ENCODE results near the gene FNIP1. TPM values are rescaled to one million over a fixed set of nuclear protein-coding genes. Genes with fewer than 3 reads are reported as not detected.

Gene FNIP1
- total RNA-seq, 1 experiment from 2014 or later: 16.4 TPM

DNA sequence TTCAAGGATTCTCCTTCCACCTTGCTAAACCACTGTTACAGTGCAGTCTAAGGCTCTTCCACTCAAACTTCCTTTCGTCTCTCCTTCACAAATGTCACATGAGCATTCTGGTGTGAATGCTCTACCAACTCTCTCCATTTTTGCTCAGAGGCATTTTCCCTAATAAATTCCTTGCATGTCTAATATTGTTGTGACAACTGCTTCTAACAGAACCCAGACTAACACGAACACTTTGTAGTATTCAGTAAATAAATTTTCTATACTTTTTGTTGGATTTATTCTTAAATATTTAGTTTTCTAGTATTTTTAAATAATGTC lies 185.8 kb downstream of the FNIP1 start (continued):
- no peak for TF ChIP-seq RAD21 (IDR thresholded peaks at IDR 0.05; ENCODE audit: low read depth)
- no peak for TF ChIP-seq EZH2phosphoT487 (IDR thresholded peaks at IDR 0.05; ENCODE audit: borderline replicate concordance)

DNA sequence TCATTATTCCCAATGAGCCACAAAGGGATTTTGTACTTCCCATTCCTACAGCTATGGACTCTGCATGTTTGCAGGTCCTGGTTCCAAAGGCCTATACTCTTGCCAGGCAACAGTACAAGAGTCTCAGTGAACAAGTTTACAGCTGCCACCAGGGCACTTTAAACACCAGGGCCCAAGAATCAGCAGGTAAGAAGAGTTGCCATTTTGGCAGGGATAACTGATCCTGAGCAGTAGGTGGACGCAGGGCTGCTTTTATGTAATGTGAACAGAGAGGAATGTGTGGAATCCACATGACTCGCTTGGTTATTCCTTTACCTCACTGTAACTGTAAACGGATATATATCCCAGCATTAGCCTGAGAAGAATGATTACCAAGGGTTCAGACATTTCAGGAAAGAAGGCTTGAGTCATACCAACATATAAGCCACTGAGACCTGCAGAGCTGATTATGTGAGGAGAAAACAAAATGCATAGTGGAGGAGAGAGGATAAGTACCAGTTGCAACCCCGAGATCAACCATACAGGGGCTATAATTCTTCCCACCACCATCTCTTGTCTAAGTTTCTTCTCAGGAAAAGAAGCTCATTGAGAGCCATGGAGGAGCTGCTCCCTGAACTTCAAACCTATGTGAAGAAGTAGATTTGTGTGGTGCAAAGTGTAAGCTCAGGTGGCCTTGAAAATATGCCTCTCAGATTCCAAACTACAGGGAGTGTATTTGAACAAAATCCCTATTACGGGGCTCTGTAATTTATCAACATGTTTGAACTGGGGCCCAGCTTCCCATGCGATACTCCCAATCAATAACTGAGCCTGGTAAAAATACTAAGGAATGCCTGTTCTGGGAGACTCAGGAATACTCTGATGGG lies 186.4 kb downstream of the FNIP1 start:
- Histone ChIP-seq H3K79me2 (ENCODE audit: insufficient read depth, low read length) (peaks cover 98% of the 10 kb centered on the region), H2AFZ (ENCODE audit: low read depth, low read length, poor library complexity, severe bottlenecking) (no peak overlapping the region), H3K9ac (ENCODE audit: low read length) (no peak overlapping the region; the same call in 1 of the 2 replicates), H3K4me2 (ENCODE audit: low read length) (peak overlapping the region; percentile 34), H3K36me3 (ENCODE audit: control insufficient read depth in 1 of 2, insufficient read depth in 2 of 2, low read length in 2 of 2) (no peaks in the 10 kb centered on the region), H3K9me3 (ENCODE audit: control insufficient read depth in 1 of 2, insufficient read depth in 1 of 2, low read depth in 1 of 2, low read length in 2 of 2) (no peaks in the 10 kb centered on the region), H3K9me2 (ENCODE audit: insufficient read depth) (no peaks in the 10 kb centered on the region), H3K27ac (ENCODE audit: low read depth, low read length) (no peak overlapping the region), H3K4me3 (replicated peaks in 1 of 2; ENCODE audit: low read depth in 1 of 2, low read length in 2 of 2) (no peak overlapping the region), H3K27me3 (ENCODE audit: insufficient read depth, low read length) (no peaks in the 10 kb centered on the region), H4K20me1 (ENCODE audit: insufficient read depth) (no peaks in the 10 kb centered on the region), H3K4me1 (ENCODE audit: control insufficient read depth in 1 of 2, insufficient read depth in 2 of 2, low read length in 2 of 2) (peaks cover 6 to 24% of the 10 kb centered on the region in 2 experiments; a peak in 3 of 4 replicates)
- POLR2A ChIA-PET: no interaction called here
- no TSS peak for BruUV-seq (replicated peaks)
- intact Hi-C loops (cut with micrococcal nuclease): no loop called here
- CTCF ChIA-PET: interaction anchor here (1.2 kb wide), 1 partner anchor 21 kb away, joined by 3 read pairs; no protein-coding TSS in a partner anchor
- RAD21 ChIA-PET (ENCODE audit: low non-redundant PET in 1 of 2, low total read pairs in 2 of 2, uncharacterized antibody in 2 of 2, unreplicated experiment in 2 of 2): no interaction called here
- ATAC-seq (peak; percentile 86), DNase-seq (ENCODE audit: low read depth, low spot score) (peak; percentile 26)
- TF ChIP-seq, protein P1, sequence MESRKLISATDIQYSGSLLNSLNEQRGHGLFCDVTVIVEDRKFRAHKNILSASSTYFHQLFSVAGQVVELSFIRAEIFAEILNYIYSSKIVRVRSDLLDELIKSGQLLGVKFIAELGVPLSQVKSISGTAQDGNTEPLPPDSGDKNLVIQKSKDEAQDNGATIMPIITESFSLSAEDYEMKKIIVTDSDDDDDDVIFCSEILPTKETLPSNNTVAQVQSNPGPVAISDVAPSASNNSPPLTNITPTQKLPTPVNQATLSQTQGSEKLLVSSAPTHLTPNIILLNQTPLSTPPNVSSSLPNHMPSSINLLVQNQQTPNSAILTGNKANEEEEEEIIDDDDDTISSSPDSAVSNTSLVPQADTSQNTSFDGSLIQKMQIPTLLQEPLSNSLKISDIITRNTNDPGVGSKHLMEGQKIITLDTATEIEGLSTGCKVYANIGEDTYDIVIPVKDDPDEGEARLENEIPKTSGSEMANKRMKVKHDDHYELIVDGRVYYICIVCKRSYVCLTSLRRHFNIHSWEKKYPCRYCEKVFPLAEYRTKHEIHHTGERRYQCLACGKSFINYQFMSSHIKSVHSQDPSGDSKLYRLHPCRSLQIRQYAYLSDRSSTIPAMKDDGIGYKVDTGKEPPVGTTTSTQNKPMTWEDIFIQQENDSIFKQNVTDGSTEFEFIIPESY (IDR thresholded peaks at IDR 0.05; ENCODE audit: extremely low read depth, insufficient replicate concordance, low read length): no peak
- TF ChIP-seq, protein P2, sequence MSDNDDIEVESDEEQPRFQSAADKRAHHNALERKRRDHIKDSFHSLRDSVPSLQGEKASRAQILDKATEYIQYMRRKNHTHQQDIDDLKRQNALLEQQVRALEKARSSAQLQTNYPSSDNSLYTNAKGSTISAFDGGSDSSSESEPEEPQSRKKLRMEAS (IDR thresholded peaks at IDR 0.05): no peak
- TF ChIP-seq SIN3A (IDR thresholded peaks at IDR 0.05; ENCODE audit: low read depth): no peak
- no peak for TF ChIP-seq ELF1 (IDR thresholded peaks at IDR 0.05; ENCODE audit: borderline replicate concordance, low read depth)
- TF ChIP-seq, protein P3, sequence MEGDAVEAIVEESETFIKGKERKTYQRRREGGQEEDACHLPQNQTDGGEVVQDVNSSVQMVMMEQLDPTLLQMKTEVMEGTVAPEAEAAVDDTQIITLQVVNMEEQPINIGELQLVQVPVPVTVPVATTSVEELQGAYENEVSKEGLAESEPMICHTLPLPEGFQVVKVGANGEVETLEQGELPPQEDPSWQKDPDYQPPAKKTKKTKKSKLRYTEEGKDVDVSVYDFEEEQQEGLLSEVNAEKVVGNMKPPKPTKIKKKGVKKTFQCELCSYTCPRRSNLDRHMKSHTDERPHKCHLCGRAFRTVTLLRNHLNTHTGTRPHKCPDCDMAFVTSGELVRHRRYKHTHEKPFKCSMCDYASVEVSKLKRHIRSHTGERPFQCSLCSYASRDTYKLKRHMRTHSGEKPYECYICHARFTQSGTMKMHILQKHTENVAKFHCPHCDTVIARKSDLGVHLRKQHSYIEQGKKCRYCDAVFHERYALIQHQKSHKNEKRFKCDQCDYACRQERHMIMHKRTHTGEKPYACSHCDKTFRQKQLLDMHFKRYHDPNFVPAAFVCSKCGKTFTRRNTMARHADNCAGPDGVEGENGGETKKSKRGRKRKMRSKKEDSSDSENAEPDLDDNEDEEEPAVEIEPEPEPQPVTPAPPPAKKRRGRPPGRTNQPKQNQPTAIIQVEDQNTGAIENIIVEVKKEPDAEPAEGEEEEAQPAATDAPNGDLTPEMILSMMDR (IDR thresholded peaks at IDR 0.05 in 2 of 3, conservative IDR thresholded peaks at IDR 0.05 in 1 of 3; ENCODE audit: borderline replicate concordance in 1 of 3, insufficient read depth in 1 of 3, low read depth in 2 of 3, low read length in 2 of 3): no peak
- TF ChIP-seq RAD21 (IDR thresholded peaks at IDR 0.05; ENCODE audit: low read depth): no peak
- TF ChIP-seq, protein P4, sequence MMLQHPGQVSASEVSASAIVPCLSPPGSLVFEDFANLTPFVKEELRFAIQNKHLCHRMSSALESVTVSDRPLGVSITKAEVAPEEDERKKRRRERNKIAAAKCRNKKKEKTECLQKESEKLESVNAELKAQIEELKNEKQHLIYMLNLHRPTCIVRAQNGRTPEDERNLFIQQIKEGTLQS (IDR thresholded peaks at IDR 0.05): no peak
- no peak for TF ChIP-seq TCF7L2 (IDR thresholded peaks at IDR 0.05; ENCODE audit: borderline replicate concordance, extremely low read depth, insufficient read depth, insufficient read length)
- no peak for TF ChIP-seq CBX3 (IDR thresholded peaks at IDR 0.05; ENCODE audit: low read depth)
- TF ChIP-seq, protein P5, sequence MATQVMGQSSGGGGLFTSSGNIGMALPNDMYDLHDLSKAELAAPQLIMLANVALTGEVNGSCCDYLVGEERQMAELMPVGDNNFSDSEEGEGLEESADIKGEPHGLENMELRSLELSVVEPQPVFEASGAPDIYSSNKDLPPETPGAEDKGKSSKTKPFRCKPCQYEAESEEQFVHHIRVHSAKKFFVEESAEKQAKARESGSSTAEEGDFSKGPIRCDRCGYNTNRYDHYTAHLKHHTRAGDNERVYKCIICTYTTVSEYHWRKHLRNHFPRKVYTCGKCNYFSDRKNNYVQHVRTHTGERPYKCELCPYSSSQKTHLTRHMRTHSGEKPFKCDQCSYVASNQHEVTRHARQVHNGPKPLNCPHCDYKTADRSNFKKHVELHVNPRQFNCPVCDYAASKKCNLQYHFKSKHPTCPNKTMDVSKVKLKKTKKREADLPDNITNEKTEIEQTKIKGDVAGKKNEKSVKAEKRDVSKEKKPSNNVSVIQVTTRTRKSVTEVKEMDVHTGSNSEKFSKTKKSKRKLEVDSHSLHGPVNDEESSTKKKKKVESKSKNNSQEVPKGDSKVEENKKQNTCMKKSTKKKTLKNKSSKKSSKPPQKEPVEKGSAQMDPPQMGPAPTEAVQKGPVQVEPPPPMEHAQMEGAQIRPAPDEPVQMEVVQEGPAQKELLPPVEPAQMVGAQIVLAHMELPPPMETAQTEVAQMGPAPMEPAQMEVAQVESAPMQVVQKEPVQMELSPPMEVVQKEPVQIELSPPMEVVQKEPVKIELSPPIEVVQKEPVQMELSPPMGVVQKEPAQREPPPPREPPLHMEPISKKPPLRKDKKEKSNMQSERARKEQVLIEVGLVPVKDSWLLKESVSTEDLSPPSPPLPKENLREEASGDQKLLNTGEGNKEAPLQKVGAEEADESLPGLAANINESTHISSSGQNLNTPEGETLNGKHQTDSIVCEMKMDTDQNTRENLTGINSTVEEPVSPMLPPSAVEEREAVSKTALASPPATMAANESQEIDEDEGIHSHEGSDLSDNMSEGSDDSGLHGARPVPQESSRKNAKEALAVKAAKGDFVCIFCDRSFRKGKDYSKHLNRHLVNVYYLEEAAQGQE (IDR thresholded peaks at IDR 0.05; ENCODE audit: low read depth): no peak
- TF ChIP-seq ZFX (IDR thresholded peaks at IDR 0.05): no peak
- TF ChIP-seq EZH2phosphoT487 (IDR thresholded peaks at IDR 0.05; ENCODE audit: borderline replicate concordance): no peak
- TF ChIP-seq CEBPB (IDR thresholded peaks at IDR 0.05; ENCODE audit: low read depth): no peak
- no peak for TF ChIP-seq FOSL1 (IDR thresholded peaks at IDR 0.05; ENCODE audit: low read depth)
- TF ChIP-seq ZNF274 (IDR thresholded peaks at IDR 0.05; ENCODE audit: low read depth, low read length): no peak
- no peak for TF ChIP-seq SRF (IDR thresholded peaks at IDR 0.05; ENCODE audit: low read depth)

Data from HCT116 (cell line).